C4-2B (cell line): ENCODE measurements around the gene PRAMEF13.
"Not testable (repeated sequence)": the region's sequence is repeated elsewhere in the genome, so short reads cannot be mapped to it uniquely, and the experiment has no call there.

Source experiments
- H3K27ac ChIP-seq: fragments of 450-650 bp; 2 replicates; pipeline ENCODE4 v1.5.1; 2017
- CTCF ChIP-seq: fragments of 450-650 bp; conservative IDR thresholded peaks from 2 replicates; pipeline ENCODE4 v1.5.1; 2017; ENCODE audit warnings: mild to moderate bottlenecking
- ZFX ChIP-seq: fragments of 450-650 bp; IDR thresholded peaks from 2 replicates; pipeline ENCODE4 v1.6.1; 2017

PRAMEF13 gene

DNA sequence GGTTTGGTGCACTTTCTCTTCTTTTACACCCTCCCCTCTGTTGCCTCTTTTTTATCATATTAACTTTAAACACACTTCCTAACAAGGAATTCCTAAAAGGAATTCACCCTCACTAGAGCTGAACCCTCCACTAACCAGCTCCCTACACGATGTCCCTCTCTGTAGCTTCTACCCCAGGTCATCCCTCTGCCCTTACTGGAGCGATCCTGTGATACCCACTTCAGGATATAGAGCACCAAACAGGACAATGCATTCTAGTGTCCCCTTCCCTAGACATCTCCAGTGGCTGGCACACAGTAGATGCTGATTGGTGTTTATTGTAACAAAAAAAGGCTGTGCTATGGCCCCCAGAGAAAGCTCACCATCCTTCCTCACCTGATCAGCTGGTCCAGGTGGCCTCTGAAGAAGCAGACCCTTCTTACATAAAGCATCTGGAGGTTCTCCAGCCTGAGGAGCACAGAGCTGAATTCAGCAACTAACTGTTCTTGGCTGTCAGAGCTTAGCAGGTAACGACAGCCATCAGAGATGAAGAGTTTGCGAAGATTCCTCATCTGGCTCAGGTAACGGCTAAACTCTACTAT, 23.4 kb upstream of the PRAMEF13 start:
- TF ChIP-seq CTCF (no peak), ZFX (no peak)
- no peak overlapping the region for H3K27ac ChIP-seq

DNA sequence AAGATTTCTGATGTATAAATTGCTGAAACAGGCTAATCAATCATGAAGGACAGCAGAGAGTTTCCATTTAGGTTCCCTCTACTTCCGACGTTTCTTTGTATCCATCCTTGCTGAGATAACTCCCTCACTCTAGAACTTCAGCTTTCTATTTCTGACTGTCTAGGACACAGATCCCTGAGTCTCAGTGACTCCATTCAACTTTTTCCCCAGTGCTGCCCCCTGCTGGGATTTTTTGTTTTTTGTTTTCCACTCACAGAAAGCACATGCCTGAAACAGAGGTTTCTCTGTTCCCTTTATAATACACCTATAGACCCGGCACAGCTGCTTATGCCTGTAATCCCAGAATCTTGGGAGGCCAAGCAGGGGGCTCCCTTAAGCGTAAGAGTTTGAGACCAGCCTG, 21.6 kb upstream of the PRAMEF13 start:
- H3K27ac ChIP-seq = not testable (repeated sequence)

DNA sequence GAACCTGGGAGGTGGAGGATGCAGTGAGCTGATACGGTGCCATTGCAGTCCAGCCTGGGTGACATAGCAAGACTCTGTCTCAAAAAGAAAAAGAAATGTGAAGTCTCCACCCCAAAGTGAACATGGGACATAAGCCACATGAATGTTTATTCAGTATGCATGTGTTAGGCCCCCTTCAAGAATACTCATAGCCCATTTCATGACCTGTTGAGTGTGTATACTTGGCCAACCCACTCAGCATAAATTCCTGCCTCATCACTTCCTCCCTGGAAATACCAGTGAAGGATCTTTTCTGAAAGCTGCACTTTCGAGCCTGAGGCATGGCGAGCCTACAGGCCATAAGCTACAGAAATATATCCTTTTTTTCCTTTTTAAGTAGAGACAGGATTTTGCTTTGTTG, 18.0 kb upstream of the PRAMEF13 start:
- H3K27ac ChIP-seq = not testable (repeated sequence)

DNA sequence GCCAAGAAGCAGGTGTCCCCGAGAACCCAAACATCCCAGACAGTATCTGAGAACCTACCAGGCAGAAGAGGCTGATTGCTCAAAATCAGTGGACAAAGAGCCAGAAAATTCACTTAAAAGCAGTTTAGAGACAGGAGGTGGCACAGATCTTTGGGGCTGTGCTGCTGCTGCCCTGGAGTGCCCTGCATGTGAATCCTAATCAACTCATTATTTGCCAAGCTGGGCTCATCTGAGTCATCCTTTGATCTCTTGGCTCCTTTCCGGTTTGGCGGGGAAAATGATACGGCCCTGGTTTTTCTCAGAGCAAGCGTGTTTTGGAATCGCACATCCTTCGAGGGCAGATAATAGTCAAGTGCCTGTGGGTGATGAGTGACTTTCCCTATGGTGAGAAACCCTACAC, 15.4 kb upstream of the PRAMEF13 start:
- H3K27ac ChIP-seq = not testable (repeated sequence)

DNA sequence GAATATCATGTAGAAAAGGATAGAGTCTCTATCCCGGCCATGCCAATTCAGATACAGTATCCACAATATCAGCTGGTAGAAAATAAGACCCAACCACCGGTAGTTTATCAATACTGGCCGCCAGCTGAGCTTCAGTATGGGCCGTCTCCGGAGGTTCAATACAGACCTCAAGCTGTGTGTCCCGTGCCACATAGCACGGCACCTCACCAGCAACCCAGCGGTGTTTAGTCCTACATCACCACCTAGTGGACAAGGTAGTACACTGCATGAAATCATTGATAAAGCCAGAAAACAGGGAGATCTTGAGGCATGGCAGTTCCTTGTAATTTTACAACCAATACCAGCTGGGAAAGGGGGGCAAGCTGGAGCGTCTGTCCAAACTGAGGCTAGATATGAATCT, 7.5 kb upstream of the PRAMEF13 start:
- H3K27ac ChIP-seq = not testable (repeated sequence)

GRCh38 chr1:13171548-13171947, 29.7 kb downstream of the PRAMEF13 start, which contains the start of gene PRAMEF9:
PRAMEF9 (plus strand) TSS chr1:13171848; CDS start chr1:13175281, 3,433 bp downstream.
- H3K27ac ChIP-seq = not testable (repeated sequence)

DNA sequence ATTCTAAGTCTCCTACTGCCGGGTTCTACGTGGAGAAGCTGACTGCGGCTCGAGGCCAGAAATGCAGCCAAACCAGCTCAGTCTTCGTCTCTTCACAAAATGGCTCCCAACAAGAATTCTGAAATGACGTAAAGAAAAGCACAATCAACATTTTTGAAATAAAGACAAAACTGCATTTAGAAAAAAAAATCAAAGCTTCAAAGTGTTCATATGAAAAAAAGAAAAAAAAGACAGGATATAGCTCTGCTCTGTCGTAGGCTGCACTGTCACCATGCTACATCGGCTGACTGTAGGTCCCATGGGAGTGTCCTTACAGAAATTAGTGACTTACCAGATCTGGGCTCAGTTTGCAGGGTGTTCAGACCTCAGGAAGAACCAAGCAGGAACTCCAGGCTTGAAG, 35.7 kb downstream of the PRAMEF13 start, which contains the start of gene HNRNPCL4:
TSS of gene HNRNPCL4 (minus strand) at position 101 of the 400 bp plus-strand sequence. CDS start 164 bp downstream, outside the sequence.
- not testable (repeated sequence) for H3K27ac ChIP-seq

- not testable (repeated sequence) for H3K27ac ChIP-seq
These were observed 45.3 kb downstream of the PRAMEF13 start, which contains the start of gene PRAMEF26 for GRCh38 chr1:13155909-13156308. PRAMEF26 (minus strand) TSS chr1:13156009; CDS start chr1:13153095, 2,914 bp downstream.
